K562 (cell line): Measurements from ENCODE around the gene TTC24. TPM values are rescaled to one million over a fixed set of nuclear protein-coding genes. Genes with fewer than 3 reads are reported as not detected.

Experiments
- CLOCK ChIP-seq: fragments of 250-450 bp; sonication (Bioruptor Pico); IDR thresholded peaks from 2 replicates; pipeline ENCODE4 v1.4.0; 2020; ENCODE audit warnings: mild to moderate bottlenecking, moderate library complexity, borderline replicate concordance
- CREB3L1 ChIP-seq: fragments of 450-650 bp; IDR thresholded peaks from 2 replicates; pipeline ENCODE4 v1.6.1; 2014; ENCODE audit warnings: low read depth, mild to moderate bottlenecking, moderate library complexity, borderline replicate concordance
- MBD1 ChIP-seq: fragments of 250-450 bp; sonication (Bioruptor Pico); IDR thresholded peaks from 2 replicates; pipeline ENCODE4 v1.8.0; 2022; ENCODE audit warnings: inconsistent platforms
- PHB ChIP-seq: fragments of 250-450 bp; sonication (Bioruptor Pico); IDR thresholded peaks from 2 replicates; pipeline ENCODE4 v1.5.0; 2021
- ZMIZ1 ChIP-seq, 2 experiments: fragments of 150-350 bp in 1 of 2; IDR thresholded peaks; 2 replicates each; pipeline ENCODE4 v1.6.1; 2012 to 2016; ENCODE audit warnings: low read depth in 2 of 2, low read length in 2 of 2, mild to moderate bottlenecking in 1 of 2, moderate library complexity in 1 of 2
- polyA plus RNA-seq, 8 experiments: library from polyadenylated mRNA; depleted of rRNA in 4 of 8; stranded (reverse) in 5 of 8; unstranded in 3 of 8; fragments of >200 nt; fragmentation: Nextera tagmentation in 2 of 8; fragmentation: Illumina TruSeq in 1 of 8; extraction: Ambion mirVana in 2 of 8; extraction: Trizol in 1 of 8; gene quantifications; 2 replicates each; pipeline versions ENCODE4 v1.2.1 to v1.2.3, GENCODE V29; 2011 to 2014; ENCODE audit warnings: inconsistent platforms in 1 of 8, missing spikeins in 1 of 8
- total RNA-seq, 7 experiments: library from RNA; depleted of rRNA in 6 of 7; stranded (reverse); fragments of >200 nt in 6 of 7; fragmentation: Illumina TruSeq in 2 of 7; extraction: Trizol in 2 of 7; gene quantifications; 2 replicates each; pipeline versions ENCODE4 v1.2.1 to v1.2.3, GENCODE V29; 2011 to 2021; ENCODE audit warnings: low replicate concordance in 1 of 7

TTC24 gene
- total and polyA plus RNA-seq, 9 of the 15 experiments (the other 6 are each of a cell fraction or from before 2014, with no cell fraction given) = not detected

GRCh38 chr1:156591432-156592157 lies 12.1 kb downstream of the TTC24 start, which contains the start of gene NAXE (continued):
- TF ChIP-seq ZMIZ1 (IDR thresholded peaks at IDR 0.05; ENCODE audit: low read depth in 2 of 2, low read length in 2 of 2) (no peak), CREB3L1 (peak; percentile 60; the same call in 1 of the 2 replicates), PHB (CRISPR knock-in tag) (peak; percentile 60; the same call in 1 of the 2 replicates), CLOCK (no peak), MBD1 (no peak)
